ENCODE results near the gene PCDHGC5.

The PCDHGC5 gene

GRCh38 chr5:141533897-141534296, 45.0 kb downstream of the PCDHGC5 start:
- Histone ChIP-seq H3K56ac (ENCODE audit: low read length) (no peak overlapping the region), H3K9ac (ENCODE audit: low read length) (no peak overlapping the region), H3K79me1 (ENCODE audit: low read length) (no peaks in the 10 kb centered on the region), H2BK15ac (replicated peaks; ENCODE audit: low read depth) (no peak overlapping the region), H3K27me3 (ENCODE audit: insufficient read depth, low read length, poor library complexity) (no peaks in the 10 kb centered on the region), H4K5ac (ENCODE audit: low read length) (no peak overlapping the region), H3K27ac (ENCODE audit: low read depth, low read length) (no peak overlapping the region), H3K4ac (ENCODE audit: low read depth, low read length) (no peak overlapping the region), H3K23ac (ENCODE audit: low read length) (no peak overlapping the region), H3K36me3 (ENCODE audit: control insufficient read depth, insufficient read depth, low read length) (peaks cover 3% of the 10 kb centered on the region), H3K4me2 (ENCODE audit: low read length) (no peak overlapping the region), H3K4me3 (ENCODE audit: low read length) (no peak overlapping the region), H3K79me2 (ENCODE audit: control insufficient read depth, insufficient read depth, low read length) (no peaks in the 10 kb centered on the region), H3K18ac (ENCODE audit: low read length) (no peak overlapping the region), H2AK5ac (ENCODE audit: low read length) (no peak overlapping the region), H4K8ac (ENCODE audit: low read depth, low read length) (no peak overlapping the region), H2BK120ac (ENCODE audit: low read depth, low read length) (no peak overlapping the region), H2BK5ac (ENCODE audit: low read length) (no peak overlapping the region), H3K4me1 (ENCODE audit: control insufficient read depth, low read depth, low read length) (no peaks in the 10 kb centered on the region)
- WGBS (ENCODE audit: extremely low coverage, insufficient coverage, low lambda C conversion rate) = no CpG with 5 or more reads among the region's 1 CpG
- DNase-seq = no peak

- Histone ChIP-seq H2AK5ac (ENCODE audit: low read length) (no peak overlapping the region), H4K5ac (ENCODE audit: low read length) (no peak overlapping the region), H3K18ac (ENCODE audit: low read length) (no peak overlapping the region), H4K8ac (ENCODE audit: low read depth, low read length) (no peak overlapping the region), H3K4me3 (ENCODE audit: low read length) (no peak overlapping the region), H2BK5ac (ENCODE audit: low read length) (no peak overlapping the region), H3K27me3 (ENCODE audit: insufficient read depth, low read length, poor library complexity) (no peaks in the 10 kb centered on the region), H3K27ac (ENCODE audit: low read depth, low read length) (no peak overlapping the region), H2BK120ac (ENCODE audit: low read depth, low read length) (no peak overlapping the region), H3K4me2 (ENCODE audit: low read length) (no peak overlapping the region), H3K56ac (ENCODE audit: low read length) (no peak overlapping the region), H2BK15ac (replicated peaks; ENCODE audit: low read depth) (no peak overlapping the region), H3K4me1 (ENCODE audit: control insufficient read depth, low read depth, low read length) (no peaks in the 10 kb centered on the region), H3K79me2 (ENCODE audit: control insufficient read depth, insufficient read depth, low read length) (no peaks in the 10 kb centered on the region), H3K23ac (ENCODE audit: low read length) (no peak overlapping the region), H3K4ac (ENCODE audit: low read depth, low read length) (no peak overlapping the region), H3K79me1 (ENCODE audit: low read length) (no peaks in the 10 kb centered on the region), H3K9ac (ENCODE audit: low read length) (no peak overlapping the region), H3K36me3 (ENCODE audit: control insufficient read depth, insufficient read depth, low read length) (peaks cover 2% of the 10 kb centered on the region)
- WGBS (ENCODE audit: extremely low coverage, insufficient coverage, low lambda C conversion rate) = no CpG with 5 or more reads among the region's 4 CpGs
- no peak for DNase-seq
These were observed 45.8 kb downstream of the PCDHGC5 start for GRCh38 chr5:141534492-141535213.
